GM18526 (cell line): ENCODE data around the gene ZFTA.

Source experiments
- POLR2A ChIP-seq: IDR thresholded peaks from 3 replicates; pipeline ENCODE4 v1.6.1; 2011; ENCODE audit not compliant: insufficient read length; ENCODE audit errors: extremely low read depth

The ZFTA gene

DNA sequence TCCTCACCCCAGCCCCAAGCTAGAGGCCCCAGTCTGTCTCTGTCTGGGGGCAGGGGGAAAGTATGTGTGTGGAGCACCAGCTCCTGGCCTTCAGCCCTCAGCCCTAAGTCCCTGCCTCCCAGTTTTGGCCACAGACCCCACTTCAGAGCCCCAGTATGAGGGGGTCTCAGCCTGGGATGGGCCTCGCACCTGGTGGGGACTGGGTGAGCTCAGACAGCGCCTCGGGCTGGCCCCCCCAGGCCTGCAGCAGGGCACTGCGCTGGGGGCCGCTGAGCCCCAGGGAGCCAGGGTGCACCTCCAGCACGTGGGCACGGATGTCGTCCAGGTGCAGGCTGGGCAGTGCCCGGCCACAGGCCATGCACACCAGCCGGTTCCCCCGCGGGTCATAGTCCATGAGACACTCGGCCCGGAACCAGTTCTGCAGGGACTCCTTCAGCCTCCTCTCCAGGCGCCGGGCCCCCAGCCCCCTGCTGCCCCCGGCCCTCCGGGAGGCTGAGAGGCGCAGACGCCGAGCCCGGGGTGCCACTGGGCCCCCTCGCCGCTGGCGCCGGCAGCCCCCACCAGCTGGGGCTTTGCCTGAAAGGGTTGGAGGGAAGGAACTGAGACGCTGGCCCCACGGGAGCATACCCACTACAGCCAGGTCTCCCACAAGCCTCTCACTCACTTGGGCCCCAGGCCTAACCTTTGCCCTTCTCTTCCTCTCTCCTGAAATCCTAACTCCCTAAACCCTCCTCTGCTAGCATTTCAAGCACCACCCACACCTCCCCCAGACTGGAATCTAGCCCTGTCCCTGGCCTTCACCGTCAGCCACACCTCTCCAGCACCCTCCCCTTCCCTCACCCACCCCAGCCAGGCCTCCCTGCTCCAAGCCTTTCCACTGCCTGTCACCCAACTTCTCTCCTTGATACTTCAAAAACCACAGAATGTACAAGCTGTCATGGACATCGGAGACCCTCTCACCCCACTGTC is 3.6 kb downstream of the ZFTA start:
- no peak for TF ChIP-seq POLR2A

DNA sequence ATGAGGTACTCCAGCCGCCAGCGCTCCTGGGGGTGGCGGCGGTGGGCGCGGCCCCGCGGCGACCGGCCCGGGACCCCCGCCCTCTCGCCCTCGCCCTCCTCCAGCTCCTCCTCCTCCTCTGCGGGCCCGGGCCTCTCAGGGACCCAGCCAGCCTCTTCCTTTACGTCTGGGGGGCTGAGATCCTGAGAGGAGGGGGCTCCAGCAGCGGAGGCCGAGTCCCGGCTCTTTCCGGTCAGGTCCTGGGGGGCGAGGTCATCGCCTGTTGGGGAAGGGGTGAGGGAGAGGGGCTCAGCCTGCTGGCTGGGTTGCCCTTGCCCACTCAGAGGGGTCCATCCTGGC is 4.3 kb downstream of the ZFTA start:
- no peak for TF ChIP-seq POLR2A

DNA sequence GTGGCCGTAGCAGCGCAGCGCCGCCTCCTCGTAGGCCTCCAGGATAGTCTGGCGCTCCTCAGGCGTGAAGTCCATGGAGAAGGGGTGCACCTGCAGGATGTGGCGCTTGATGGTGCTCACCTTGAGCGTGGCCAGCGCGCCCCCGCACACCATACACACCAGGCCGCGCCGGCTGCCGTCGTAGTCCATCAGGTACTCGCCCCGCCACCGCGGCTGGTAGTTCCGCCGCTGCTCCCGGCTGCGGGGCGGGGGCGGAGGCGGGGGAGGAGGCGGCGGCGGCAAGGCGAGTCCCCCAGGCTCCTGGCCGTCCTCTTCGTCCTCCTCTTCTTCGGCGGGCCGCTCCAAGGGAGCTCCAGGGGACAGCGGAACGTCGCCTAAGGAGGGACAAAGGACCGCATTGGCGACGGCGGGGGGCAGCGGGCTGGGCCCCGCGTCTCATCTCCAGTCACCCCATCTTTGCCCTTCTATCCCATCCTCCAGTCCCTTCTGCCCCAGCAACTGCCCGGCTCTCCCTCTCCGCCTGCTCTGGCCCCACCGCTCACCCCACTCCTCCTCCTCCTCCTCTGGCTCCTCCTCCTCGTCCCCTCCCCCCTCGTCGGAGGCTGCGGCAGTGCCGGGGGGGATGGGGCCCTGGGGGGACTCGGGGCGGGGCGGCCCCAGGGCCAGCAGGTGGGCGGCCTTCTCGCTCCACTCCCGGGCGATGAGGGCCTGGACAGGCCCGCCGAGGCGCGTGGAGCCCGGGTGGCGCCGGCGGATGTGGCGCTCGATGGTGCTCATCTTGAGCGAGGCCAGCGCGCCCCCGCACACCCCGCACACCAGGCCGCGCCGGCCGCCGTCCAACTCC is 4.9 kb downstream of the ZFTA start:
- TF ChIP-seq POLR2A: no peak

DNA sequence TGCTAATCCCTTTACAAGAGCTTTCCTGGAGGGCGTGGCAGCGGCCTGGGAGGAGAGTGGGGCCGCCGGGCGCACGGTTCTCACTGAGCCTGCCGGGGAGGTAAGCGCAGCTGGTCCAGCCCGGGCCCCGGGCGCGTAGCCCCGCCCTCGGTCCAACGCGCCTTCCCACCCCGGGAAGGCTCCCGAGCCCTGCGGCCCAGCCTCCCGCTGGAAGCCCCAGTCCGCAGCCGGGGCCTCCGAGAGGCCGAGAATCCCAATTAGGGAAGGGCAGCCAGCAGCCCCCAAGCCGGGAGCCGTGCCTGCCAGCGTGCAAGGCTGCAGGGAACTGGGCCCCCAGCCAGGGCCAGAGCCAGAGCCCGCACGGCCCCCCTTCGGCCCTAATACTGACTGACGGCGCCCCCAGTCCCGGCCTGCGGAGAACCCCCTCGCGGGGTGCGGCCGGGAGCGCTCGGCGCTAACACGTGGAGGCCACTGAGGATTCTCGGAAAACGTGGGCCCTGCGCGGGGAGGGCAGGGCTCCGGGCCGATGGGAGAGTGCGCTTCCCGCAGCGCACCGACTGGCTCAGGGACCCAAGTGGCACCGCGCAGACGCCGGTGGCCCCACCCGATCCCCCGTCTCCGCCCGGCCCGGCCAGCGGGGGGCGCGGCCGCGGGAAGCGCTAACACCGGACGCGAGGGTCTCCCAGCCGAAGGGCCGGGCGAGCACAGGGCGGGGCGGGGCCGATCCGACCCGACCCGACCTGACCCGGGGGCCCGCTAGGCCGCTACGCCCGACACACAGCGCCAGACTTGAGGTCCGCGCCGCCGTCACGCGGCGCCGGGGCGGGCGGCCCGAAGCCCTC is 5.7 kb downstream of the ZFTA start:
- TF ChIP-seq POLR2A: no peak

DNA sequence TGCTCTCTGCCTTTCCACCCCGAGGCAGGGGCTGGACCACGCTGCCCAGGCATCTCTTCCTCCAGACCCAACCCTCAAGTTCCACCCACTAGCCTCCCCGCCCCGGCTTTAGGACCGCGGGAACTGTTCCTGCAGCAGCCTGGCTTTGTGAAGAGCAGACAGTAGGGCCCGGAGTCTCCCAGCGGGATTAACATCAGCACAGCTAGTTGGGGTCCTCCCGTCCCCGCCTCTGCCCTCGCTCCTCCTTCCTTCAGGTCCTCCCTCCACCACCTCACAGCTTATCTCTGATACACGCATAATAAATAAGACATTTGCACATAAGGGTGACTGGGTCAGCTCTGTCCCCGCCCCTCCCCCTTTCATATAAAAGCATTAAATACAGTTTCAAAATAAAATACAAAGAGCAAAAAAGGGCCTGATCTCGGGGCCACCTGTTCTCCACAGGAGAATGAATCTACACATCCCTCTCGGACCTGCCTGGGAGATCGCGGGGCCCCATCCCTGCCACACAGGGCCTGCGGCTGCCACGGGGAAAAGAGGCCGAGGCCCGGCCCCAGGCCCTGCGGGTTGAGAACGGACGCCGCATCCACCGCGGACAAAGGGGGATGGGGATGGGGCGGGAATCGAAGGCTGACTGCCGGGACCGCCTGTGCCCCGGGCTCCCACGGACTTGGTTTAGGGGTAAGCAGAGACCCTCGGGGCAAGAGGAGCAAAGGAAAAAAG is 6.5 kb downstream of the ZFTA start:
- TF ChIP-seq POLR2A: no peak

DNA sequence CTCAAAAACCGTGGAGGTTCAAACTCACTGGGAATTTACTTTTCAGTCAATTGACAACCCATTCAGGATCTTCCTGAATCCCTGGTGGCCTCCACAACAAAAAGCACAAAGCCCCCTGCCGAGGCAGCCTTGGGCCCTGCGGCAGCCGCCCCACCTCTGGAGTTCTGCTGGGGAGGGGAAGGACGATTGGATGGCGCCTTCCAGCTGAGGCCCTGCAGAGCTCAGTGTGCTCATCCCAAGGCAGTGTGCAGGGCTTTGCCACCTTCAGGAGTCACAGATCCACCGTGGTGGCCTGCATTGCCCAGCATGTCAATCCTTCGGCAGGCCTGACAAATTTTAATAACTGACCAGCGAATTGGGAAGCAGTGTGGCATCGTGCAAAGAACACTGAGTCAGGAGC is 7.4 kb downstream of the ZFTA start:
- no peak for TF ChIP-seq POLR2A

DNA sequence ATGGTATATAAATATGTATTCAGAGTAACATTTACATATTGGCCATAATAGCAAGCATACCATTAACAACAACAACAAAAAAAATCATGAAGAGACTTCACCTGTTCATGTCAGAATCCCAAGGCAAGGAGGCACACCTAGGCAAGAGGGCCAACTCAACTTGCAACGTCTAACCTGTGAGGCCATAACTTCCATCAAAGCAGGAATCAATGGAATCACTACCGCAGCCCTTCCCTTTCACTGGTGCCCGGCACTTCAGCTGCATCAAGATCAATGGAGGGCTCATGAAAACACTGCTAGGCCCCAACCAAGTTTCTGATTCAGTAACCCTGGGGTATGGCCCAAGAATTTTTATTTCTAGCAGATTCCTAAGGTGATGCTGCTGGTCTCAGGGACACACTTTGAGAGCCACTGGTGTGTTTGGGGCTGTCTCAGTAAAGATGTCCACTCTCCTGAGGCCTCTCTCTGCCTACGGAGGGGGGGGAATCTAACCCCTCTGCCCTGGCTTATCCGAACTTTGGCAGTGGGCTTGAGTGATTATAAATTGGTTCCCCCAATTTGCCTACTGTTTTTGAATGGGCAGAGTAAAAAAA is 8.0 kb downstream of the ZFTA start:
- no peak for TF ChIP-seq POLR2A

DNA sequence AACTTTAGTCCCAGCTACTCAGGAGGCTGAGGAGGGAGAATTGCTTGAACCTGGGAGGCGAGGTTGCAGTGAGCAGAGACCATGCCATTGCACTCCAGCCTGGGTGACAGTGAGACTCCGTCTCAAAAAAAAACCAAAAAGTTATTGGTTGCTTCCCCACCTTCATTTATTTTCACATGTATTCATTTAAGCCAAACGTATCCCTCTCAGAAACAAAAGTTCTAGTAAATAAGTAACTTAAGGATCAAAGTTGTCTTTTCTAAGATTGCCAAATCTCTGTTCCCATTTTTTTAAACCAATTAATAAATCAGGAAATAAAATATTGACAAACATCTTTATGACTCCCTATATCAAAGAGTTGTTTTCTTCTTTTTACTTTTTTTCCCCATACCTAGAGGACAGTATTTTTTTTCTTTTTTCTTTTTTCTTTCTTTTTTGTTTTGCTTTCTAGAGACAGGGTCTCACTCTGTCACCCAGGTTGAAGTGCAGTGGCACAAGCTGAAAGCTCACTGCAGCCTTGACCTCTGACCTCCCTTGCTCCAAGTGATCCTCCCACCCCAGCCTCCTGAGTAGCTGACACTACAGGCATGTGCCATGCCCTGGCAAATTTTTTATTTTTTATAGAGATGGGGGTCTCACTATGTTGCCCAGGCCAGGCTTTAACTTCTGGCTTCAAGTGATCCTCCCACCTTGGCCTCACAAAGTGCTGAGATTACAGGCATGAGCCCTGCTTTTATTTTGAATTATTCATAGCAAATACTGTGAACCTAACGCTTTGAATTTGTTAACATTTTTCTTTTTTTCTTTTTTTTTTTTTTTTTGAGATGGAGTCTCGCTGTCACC is 11.4 kb downstream of the ZFTA start:
- no peak for TF ChIP-seq POLR2A

DNA sequence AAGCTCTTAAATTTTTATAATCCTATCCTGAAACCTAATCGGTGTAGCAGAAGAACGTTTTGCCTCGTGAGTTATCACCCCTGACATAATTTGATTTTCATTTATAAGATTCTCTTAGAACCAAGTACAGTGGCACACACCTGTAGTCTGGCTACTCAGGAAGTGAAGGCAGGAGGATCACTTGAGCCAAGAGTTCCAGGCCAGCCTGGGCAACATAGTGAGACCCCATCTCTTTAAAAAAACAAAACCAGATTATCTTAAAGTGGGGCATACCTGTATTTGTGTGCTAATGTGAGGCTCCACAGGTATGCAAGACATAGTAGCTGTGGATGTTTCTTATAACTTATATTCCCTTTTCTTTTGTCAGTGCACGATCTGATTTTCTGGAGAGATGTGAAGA is 19.0 kb downstream of the ZFTA start:
- TF ChIP-seq POLR2A: no peak

DNA sequence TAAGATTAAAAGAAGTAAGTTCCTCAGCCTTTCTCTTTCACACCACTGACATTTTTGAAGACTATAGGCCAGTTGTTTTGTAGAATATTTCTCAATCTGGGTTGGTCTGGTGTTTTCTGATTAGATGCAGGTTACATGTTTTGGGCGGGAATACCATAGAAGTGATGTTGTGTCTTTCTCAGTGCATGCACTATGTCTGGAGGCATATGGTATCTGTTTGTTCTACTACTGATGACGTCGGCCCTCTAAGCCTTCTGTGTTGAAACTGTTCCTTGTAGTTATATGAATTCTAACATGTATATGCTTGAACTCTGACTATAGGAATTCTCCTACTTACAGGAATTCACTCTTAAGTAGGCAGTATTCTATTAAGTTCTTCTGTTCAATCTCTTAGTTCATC is 21.6 kb downstream of the ZFTA start:
- no peak for TF ChIP-seq POLR2A

DNA sequence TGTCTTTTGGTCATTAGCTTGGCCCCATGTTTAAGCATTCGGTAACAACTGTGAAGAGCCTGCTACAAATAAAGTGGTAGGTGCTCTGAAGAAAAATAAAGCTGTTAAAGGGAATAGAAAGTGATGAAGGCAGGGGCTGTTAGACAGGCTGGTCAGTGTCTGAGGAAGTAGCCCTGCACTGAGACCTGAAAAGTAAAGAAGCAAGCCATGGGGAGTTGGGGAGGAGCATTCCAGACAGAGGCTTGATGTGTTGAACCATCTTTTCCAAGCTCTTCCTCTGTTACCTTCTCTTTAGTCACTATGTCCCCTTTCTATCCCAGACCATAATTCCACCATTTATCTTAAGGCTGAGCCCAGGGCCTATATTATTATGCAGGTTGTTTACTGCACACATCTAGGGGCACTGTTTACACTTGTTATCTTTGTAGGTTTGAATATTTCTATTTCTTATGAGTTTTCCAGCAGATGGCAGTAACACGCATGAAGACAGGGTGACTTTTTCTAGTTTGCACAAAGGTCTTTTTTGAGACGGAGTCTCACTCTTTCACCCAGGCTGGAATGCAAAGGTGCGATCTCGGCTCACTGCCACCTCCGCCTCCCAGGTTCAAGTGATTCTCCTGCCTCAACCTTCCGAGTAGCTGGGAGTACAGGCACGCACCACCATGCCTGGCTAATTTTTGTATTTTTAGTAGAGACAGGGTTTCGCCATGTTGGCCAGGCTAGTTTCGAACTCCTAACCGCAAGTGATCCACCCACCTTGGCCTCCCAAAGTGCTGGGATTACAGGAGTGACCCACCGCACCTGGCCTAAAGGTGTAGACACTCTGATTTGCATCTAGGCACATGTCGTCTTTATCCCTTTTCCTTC is 23.0 kb downstream of the ZFTA start:
- no peak for TF ChIP-seq POLR2A

DNA sequence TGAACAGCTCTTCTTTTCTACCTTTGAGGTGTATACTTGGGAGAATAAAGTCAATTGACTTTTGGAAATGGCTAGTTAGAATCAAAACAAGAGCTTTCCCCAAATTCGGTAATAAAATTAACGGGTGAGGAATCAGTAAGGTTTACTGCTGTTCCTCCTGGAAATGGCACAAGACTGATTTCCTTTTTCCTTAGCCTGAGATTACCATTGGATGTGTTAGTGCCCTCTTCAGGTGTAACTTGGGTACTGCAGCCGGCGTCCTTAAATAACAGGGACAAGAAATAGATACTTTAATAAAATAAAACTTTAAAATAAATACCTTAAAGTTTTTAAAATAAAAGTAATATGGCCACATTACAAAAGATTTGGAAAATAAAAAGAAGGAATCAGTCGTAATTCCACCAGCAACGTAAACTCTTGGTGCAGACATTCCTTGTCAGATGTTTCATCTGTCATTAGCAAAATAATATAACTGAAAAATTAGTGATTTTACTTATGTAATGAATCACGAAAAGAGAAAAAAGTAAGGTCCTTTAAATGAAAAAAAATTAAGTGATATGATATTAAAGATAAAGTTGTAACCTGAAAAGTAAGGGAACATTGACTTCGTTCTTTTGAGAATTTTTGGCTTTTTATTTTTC is 29.7 kb downstream of the ZFTA start:
- no peak for TF ChIP-seq POLR2A

DNA sequence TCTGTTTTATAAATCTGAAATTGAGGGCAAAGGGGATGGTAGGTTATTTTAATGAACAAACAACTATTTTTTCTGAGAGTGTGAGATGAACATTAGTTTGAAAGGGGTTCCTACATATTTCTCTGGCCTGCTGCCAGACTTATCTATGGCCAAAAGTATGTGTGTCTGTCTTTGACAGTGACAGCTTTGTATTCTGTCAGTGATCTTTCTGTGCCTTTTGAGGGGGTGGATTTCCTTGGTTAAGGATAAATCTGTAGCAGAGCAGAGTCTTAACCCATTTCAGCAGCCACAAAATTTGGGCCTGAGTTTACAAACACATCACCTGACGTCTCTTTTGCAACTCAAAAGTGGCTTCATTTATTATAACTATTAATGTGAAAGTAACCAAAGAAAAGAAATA is 30.9 kb downstream of the ZFTA start:
- TF ChIP-seq POLR2A: no peak
